Measurements from ENCODE around the gene BTNL2. TPM values are rescaled to one million over a fixed set of nuclear protein-coding genes. Genes with fewer than 3 reads are reported as not detected.

BTNL2 gene
- total RNA-seq, 1 experiment from 2014 or later, result not detected

- no peak overlapping the region for H3K56ac ChIP-seq (ENCODE audit: insufficient read length, low read depth, low read length)
- no peaks in the 10 kb centered on the region for H3K79me2 ChIP-seq (ENCODE audit: insufficient read depth, low read length)
- Mint-ChIP-seq H3K36me3 (ENCODE audit: insufficient read depth in 1 of 3, low read depth in 3 of 3) (no peaks in the 10 kb centered on the region; a peak in 3 of 7 replicates), H3K27ac (no peak overlapping the region; a peak in 2 of 7 replicates), H3K4me1 (no peaks in the 10 kb centered on the region), H3K4me3 (no peak overlapping the region), H3K9me3 (peaks cover 0 to 3% of the 10 kb centered on the region in 2 experiments; a peak in 3 of 5 replicates), H3K27me3 (ENCODE audit: low read depth) (peaks cover 10% of the 10 kb centered on the region)
- H2AFZ ChIP-seq (ENCODE audit: low read length), result no peak overlapping the region
- H3K23ac ChIP-seq (ENCODE audit: insufficient read length, low read depth, low read length), result no peak overlapping the region
- H4K8ac ChIP-seq (replicated peaks; ENCODE audit: insufficient read length, low read depth, low read length), result no peak overlapping the region
- H2BK15ac ChIP-seq (ENCODE audit: low read depth, low read length), result no peak overlapping the region
- H3K18ac ChIP-seq (ENCODE audit: insufficient read length, low read depth, low read length), result no peak overlapping the region
- H4K91ac ChIP-seq (ENCODE audit: insufficient read length, low read depth, low read length), result no peak overlapping the region
- H3K23me2 ChIP-seq (ENCODE audit: insufficient read length, low read depth, low read length, poor library complexity, severe bottlenecking), result no peaks in the 10 kb centered on the region
- no CpG with 5 or more reads among the region's 4 CpGs for WGBS (ENCODE audit: extremely low coverage, insufficient read length, low lambda C conversion rate)
- no peak for TF ChIP-seq CTCF (conservative IDR thresholded peaks at IDR 0.05)
- no peak overlapping the region for H2BK120ac ChIP-seq (ENCODE audit: low read depth, low read length, poor library complexity, severe bottlenecking)
- no peak overlapping the region for H3K27ac ChIP-seq (ENCODE audit: insufficient read length, low read depth, low read length)
- H3K79me1 ChIP-seq (ENCODE audit: insufficient read depth, low read depth, low read length, poor library complexity, severe bottlenecking), result no peaks in the 10 kb centered on the region
- no peak overlapping the region for H2BK12ac ChIP-seq (ENCODE audit: insufficient read length, low read depth, low read length)
- H2BK20ac ChIP-seq (ENCODE audit: low read depth, low read length, poor library complexity, severe bottlenecking), result no peak overlapping the region
- no peaks in the 10 kb centered on the region for H3K27me3 ChIP-seq (ENCODE audit: insufficient read depth, low read length)
- H3K4me2 ChIP-seq (ENCODE audit: insufficient read depth, insufficient read length, low read length), result no peak overlapping the region
- H2AK5ac ChIP-seq (ENCODE audit: insufficient read length, low read length), result no peak overlapping the region
- no peaks in the 10 kb centered on the region for H4K20me1 ChIP-seq (ENCODE audit: control insufficient read depth, insufficient read depth, insufficient read length)
- H3K9ac ChIP-seq (ENCODE audit: extremely low read depth, insufficient read length, low read length), result no peak overlapping the region
- H3K4ac ChIP-seq (ENCODE audit: low read depth, low read length), result no peak overlapping the region
- no peak overlapping the region for H3T11ph ChIP-seq (ENCODE audit: low read length)
- H2BK5ac ChIP-seq (ENCODE audit: insufficient read length, low read length), result no peak overlapping the region
- no peak overlapping the region for H4K5ac ChIP-seq (ENCODE audit: insufficient read length, low read depth, low read length)
- H3K9me3 ChIP-seq (ENCODE audit: control insufficient read depth, low read depth, low read length), result no peaks in the 10 kb centered on the region
- DNase-seq, result no peak
- H3K14ac ChIP-seq (ENCODE audit: insufficient read depth, low read length), result no peak overlapping the region
- no peaks in the 10 kb centered on the region for H3K4me1 ChIP-seq (ENCODE audit: insufficient read depth, low read length)
Measured at GRCh38 chr6:32401284-32401963, 5.6 kb downstream of the BTNL2 start.
